AG09309 (cell line): ENCODE data around the gene SREBF1.
A peak's percentile ranks its signal among the peaks of the same experiment; 100 is the strongest.

Experiments
- DNase-seq: peaks from one replicate; pipeline ENCODE4 v3.0.0-alpha.2; 2010; ENCODE audit warnings: low read depth
- H3K4me3 ChIP-seq: 2 replicates; pipeline ENCODE4 v1.5.1; 2011; ENCODE audit warnings: mild to moderate bottlenecking, low read depth, low read length, moderate library complexity; ENCODE audit not compliant: control insufficient read depth
- TF ChIP-seq, protein P1 (sequence below): IDR thresholded peaks from 2 replicates; pipeline ENCODE4 v1.5.1; 2011; ENCODE audit warnings: mild to moderate bottlenecking, low read depth, low read length, inconsistent platforms; ENCODE audit not compliant: insufficient read depth, control insufficient read depth; ENCODE audit errors: missing control alignments

Gene SREBF1

GRCh38 chr17:17781591-17782496 lies 54.9 kb downstream of the SREBF1 start:
- H3K4me3 ChIP-seq = peak overlapping the region; percentile 34
- DNase-seq = no peak
- TF ChIP-seq, protein P1, sequence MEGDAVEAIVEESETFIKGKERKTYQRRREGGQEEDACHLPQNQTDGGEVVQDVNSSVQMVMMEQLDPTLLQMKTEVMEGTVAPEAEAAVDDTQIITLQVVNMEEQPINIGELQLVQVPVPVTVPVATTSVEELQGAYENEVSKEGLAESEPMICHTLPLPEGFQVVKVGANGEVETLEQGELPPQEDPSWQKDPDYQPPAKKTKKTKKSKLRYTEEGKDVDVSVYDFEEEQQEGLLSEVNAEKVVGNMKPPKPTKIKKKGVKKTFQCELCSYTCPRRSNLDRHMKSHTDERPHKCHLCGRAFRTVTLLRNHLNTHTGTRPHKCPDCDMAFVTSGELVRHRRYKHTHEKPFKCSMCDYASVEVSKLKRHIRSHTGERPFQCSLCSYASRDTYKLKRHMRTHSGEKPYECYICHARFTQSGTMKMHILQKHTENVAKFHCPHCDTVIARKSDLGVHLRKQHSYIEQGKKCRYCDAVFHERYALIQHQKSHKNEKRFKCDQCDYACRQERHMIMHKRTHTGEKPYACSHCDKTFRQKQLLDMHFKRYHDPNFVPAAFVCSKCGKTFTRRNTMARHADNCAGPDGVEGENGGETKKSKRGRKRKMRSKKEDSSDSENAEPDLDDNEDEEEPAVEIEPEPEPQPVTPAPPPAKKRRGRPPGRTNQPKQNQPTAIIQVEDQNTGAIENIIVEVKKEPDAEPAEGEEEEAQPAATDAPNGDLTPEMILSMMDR = no peak

DNA sequence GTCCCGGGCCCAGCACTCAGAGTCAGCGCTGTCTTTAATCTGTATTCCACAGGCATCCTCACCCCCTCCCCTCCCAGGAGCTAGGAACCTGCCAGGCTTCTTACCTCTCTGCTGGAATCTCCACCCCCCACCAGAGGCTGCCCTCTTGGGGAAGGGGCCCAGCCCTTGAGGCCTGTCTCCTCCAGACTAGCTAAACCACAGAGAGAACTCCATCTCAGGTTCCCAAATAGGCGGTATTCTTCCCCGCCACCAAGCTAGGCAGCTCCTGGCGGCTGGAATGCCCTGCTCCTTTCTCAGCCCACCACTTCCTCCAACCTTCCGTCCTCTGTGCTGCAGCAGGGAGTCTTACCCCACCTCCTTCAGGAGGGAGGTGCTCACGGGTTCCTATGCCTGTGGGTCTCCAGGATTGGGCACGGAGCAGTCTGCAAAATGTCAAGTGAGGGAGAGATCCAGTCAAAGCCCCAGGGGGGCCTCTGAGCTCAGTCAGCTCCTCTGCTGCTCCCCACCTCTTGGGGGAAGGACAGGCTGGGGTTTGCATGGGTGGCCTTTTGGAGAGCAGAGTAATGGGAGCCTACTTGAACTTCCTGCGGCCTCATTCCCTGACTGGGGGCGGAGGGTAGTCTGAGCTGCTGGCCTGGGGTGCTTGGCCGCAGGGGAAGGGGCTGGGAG lies 55.7 kb downstream of the SREBF1 start:
- no peak for DNase-seq
- TF ChIP-seq, protein P1 = peak; percentile 32

DNA sequence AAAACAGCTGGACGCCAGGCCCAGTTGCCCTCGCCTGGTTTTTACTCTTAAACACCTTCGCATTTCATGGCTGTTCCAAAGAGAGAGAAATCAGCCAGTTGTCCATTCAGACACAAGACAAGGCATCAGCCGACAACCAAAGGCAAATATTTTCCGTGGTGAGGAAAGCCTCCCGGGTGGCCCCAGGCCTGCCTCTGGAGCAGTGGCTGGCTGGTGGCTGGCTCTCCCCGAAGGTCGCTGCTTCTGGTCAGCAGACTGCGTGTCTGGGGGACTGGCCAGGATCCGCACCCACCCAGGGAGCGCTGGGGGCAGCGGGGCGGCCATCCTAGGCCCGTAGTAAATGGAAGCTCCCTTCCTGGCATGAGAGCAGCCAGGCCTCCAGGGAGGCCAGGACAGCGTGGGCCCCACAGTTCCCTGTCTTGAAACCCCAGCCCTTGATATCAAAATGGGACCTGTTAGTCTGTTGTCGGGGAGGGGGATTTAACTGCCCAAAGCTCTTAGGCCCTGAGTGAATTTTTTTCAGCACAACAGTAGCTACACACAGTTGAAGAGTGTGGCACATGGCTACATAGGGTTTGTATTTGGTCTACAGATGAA lies 57.7 kb downstream of the SREBF1 start:
- H3K4me3 ChIP-seq = no peak overlapping the region
- TF ChIP-seq, protein P1 = no peak
- no peak for DNase-seq

More for the DNA sequence above, 55.7 kb downstream of the SREBF1 start:
- no peak overlapping the region for H3K4me3 ChIP-seq

DNA sequence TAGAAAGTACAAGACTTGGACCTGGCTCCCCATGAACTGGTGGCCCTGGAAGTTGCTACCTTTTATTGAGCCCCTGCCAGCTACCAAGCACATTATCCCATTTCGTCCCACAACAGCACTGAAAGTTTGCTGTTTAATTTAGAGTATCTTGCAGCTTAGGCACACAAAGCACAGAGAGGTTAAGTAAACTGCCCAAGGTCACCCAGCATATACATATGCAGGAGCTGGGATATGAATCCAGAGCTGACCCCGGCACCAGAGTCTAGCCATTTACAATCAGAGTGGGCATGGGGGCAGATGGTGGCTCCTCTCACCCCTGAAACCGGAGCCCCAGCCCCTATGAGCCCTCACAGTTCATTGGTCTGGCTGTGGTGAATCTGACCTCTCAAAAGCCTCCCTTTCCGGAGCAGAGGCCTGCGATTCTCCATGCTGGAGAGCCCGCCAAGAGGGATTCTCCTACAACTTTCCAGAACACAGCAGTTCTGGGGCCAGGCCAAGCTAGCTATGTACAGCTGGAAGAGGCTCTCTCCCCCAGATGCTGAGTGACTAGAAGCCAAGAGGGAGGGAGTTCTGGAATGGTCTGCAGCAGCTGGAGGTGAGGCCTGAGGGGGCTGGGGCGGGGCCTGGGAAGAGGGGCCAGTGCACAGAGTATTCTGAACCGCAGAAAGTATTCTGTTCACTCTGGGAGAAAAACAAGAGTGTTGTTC lies 58.3 kb downstream of the SREBF1 start:
- DNase-seq = no peak
- H3K4me3 ChIP-seq = no peak overlapping the region
- TF ChIP-seq, protein P1 = no peak

DNA sequence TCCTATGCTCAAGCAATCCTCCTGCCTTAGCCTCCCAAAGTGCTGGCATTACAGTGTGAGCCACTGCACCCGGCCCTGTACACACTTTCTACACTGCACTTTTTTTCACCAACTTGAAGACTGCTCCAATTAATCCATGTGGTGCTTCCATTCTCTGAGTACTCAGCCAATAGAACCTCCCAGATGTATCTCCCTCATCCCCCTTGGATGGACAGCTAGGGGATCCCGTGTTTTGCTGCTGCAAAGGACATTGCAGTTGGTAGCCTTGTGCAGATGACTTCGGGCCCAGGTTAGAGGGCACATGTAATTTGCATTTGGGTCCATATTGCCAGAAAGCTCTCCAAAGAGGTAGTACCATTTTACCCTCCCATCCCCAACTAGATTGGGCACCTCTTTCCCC lies 59.9 kb downstream of the SREBF1 start:
- no peak for DNase-seq
- TF ChIP-seq, protein P1 = no peak
- no peak overlapping the region for H3K4me3 ChIP-seq
